SK-N-MC (cell line): ENCODE data around the gene DGKQ.

Experiments used
- EZH2 ChIP-seq: fragments of 200-600 bp; sonication (generic); IDR thresholded peaks from one replicate; pipeline ENCODE4 v1.6.1; 2017; ENCODE audit warnings: antibody characterized with exemption
- POLR2AphosphoS5 ChIP-seq: IDR thresholded peaks from 2 replicates; pipeline ENCODE4 v1.6.1; 2012; ENCODE audit warnings: mild to moderate bottlenecking, low read depth, low read length, borderline replicate concordance

- TF ChIP-seq POLR2AphosphoS5, result no peak
- TF ChIP-seq EZH2, result no peak
Measured at GRCh38 chr4:1022051-1022738, 48.8 kb upstream of the DGKQ start.
